WERI-Rb-1 (cell line): ENCODE measurements around the gene ARL8A.

Experiments
- DNase-seq: peaks from one replicate; pipeline ENCODE4 v3.0.0-alpha.2; 2020
- H3K27ac ChIP-seq: fragments of 250-450 bp; sonication (Bioruptor Pico); 2 replicates; pipeline ENCODE4 v1.5.1; 2020; ENCODE audit warnings: mild to moderate bottlenecking, moderate library complexity
- H3K27me3 ChIP-seq: fragments of 250-450 bp; sonication (Bioruptor Pico); 2 replicates; pipeline ENCODE4 v1.5.1; 2021; ENCODE audit warnings: mild to moderate bottlenecking, low read depth, moderate library complexity; ENCODE audit not compliant: insufficient read depth, severe bottlenecking
- H3K36me3 ChIP-seq: fragments of 250-450 bp; sonication (Bioruptor Pico); 2 replicates; pipeline ENCODE4 v1.5.1; 2020; ENCODE audit warnings: mild to moderate bottlenecking, moderate library complexity
- H3K4me3 ChIP-seq: 2 replicates; pipeline ENCODE4 v1.5.1; 2011; ENCODE audit warnings: low read depth, mild to moderate bottlenecking, control low read depth, low read length
- H3K9me3 ChIP-seq: fragments of 250-450 bp; sonication (Bioruptor Pico); 2 replicates; pipeline ENCODE4 v1.5.1; 2021; ENCODE audit warnings: mild to moderate bottlenecking, moderate library complexity; ENCODE audit not compliant: severe bottlenecking
- TF ChIP-seq, protein P1 (sequence below): IDR thresholded peaks from 2 replicates; pipeline ENCODE4 v1.5.1; 2011; ENCODE audit warnings: low read depth, mild to moderate bottlenecking, control low read depth, inconsistent platforms, low read length

The ARL8A gene

GRCh38 chr1:202104073-202104472 lies 40.5 kb downstream of the ARL8A start:
- no peak for DNase-seq
- TF ChIP-seq, protein P1, sequence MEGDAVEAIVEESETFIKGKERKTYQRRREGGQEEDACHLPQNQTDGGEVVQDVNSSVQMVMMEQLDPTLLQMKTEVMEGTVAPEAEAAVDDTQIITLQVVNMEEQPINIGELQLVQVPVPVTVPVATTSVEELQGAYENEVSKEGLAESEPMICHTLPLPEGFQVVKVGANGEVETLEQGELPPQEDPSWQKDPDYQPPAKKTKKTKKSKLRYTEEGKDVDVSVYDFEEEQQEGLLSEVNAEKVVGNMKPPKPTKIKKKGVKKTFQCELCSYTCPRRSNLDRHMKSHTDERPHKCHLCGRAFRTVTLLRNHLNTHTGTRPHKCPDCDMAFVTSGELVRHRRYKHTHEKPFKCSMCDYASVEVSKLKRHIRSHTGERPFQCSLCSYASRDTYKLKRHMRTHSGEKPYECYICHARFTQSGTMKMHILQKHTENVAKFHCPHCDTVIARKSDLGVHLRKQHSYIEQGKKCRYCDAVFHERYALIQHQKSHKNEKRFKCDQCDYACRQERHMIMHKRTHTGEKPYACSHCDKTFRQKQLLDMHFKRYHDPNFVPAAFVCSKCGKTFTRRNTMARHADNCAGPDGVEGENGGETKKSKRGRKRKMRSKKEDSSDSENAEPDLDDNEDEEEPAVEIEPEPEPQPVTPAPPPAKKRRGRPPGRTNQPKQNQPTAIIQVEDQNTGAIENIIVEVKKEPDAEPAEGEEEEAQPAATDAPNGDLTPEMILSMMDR: no peak
- H3K9me3 ChIP-seq: no peaks in the 10 kb centered on the region
- no peaks in the 10 kb centered on the region for H3K36me3 ChIP-seq
- H3K27ac ChIP-seq: no peak overlapping the region
- no peaks in the 10 kb centered on the region for H3K27me3 ChIP-seq
- no peak overlapping the region for H3K4me3 ChIP-seq

DNA sequence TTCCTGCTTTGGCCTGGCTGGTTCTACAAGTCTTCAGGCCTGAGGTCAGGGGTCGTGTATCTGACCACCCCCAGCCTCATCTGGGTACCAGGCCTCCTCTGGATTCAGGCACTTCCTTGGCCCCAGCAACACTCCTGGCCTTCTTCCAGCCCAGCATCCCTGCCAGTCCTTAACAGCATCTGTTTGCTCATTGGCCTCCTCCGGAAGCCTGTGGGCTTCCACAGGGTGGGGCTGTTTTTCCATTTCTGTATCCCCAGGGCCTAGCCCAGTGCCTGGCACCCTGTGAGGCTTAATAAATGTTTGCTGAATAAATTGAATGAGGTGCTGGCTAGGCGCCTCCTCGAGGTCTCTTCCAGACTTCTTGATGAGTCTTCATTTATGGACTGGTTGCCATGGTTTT lies 43.4 kb downstream of the ARL8A start:
- no peak for DNase-seq
- Histone ChIP-seq H3K4me3 (no peak overlapping the region), H3K9me3 (no peaks in the 10 kb centered on the region), H3K27me3 (no peaks in the 10 kb centered on the region), H3K36me3 (no peaks in the 10 kb centered on the region), H3K27ac (no peak overlapping the region)
- TF ChIP-seq, protein P1: 0 out of 2 replicates have a peak, but pooled peaks have one; percentile 20

DNA sequence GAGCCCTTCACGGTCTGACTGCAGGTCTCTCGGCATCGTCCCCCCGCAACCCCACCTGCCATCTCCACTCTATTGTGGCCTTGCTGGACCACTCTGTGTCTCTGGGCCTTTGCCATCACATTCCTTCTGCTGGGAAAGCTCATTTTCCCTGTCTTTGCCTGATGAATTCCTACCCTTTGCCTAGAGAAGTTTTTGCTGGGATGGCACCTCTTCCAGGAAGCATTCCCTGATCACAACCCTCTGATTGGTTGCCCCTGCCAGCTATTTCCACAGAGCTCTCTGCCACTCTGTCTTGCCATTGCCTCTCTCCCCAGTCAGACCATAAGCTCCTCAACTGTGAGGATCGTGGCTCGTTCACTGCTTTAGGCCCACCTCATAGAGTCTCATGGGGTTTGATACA lies 50.7 kb downstream of the ARL8A start:
- no peaks in the 10 kb centered on the region for H3K36me3 ChIP-seq
- H3K27me3 ChIP-seq: no peaks in the 10 kb centered on the region
- no peak overlapping the region for H3K4me3 ChIP-seq
- H3K27ac ChIP-seq: peak overlapping the region; percentile 2; the same call in 1 of the 2 replicates
- DNase-seq: no peak
- H3K9me3 ChIP-seq: no peaks in the 10 kb centered on the region
- TF ChIP-seq, protein P1: no peak

GRCh38 chr1:202090994-202091393 lies 53.5 kb downstream of the ARL8A start:
- TF ChIP-seq, protein P1: peak; percentile 65
- no peaks in the 10 kb centered on the region for H3K27me3 ChIP-seq
- H3K4me3 ChIP-seq: no peak overlapping the region
- no peak overlapping the region for H3K27ac ChIP-seq
- H3K9me3 ChIP-seq: no peaks in the 10 kb centered on the region
- H3K36me3 ChIP-seq: no peaks in the 10 kb centered on the region
- DNase-seq: peak; percentile 66

GRCh38 chr1:202088206-202088605 lies 56.3 kb downstream of the ARL8A start:
- Histone ChIP-seq H3K27ac (peak overlapping the region; percentile 5; the same call in 1 of the 2 replicates), H3K36me3 (no peaks in the 10 kb centered on the region), H3K27me3 (no peaks in the 10 kb centered on the region), H3K4me3 (no peak overlapping the region), H3K9me3 (no peaks in the 10 kb centered on the region)
- peak; percentile 81 for DNase-seq
- TF ChIP-seq, protein P1: no peak
